HG03280 (cell line): Measurements from ENCODE around the gene BPNT1.

Experiments used
- ATAC-seq: cut with Tn5 transposase; IDR thresholded peaks from one replicate; pipeline ENCODE4 v1.9.1; 2021; ENCODE audit warnings: mild to moderate bottlenecking, moderate library complexity; ENCODE audit not compliant: unreplicated experiment

The BPNT1 gene

DNA sequence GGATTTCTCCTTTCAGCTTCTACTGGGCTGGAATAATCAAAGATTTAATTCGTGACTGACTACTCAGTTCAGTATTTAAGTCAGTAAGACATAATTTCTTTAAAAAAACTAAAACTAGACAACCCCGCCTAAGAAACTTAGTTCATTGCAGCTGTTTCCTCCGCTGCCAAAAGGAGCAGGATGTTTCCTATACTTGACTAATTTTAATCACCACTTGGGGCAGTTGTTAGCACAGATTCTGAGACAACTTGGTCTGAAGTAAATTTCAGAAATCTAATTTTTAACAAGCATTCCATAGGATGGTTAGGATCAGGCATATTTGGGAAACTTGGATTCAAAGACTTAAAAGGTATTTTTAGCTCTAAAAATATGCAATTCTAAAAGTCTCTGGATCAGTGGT, 77.3 kb downstream of the BPNT1 start:
- ATAC-seq: no peak

DNA sequence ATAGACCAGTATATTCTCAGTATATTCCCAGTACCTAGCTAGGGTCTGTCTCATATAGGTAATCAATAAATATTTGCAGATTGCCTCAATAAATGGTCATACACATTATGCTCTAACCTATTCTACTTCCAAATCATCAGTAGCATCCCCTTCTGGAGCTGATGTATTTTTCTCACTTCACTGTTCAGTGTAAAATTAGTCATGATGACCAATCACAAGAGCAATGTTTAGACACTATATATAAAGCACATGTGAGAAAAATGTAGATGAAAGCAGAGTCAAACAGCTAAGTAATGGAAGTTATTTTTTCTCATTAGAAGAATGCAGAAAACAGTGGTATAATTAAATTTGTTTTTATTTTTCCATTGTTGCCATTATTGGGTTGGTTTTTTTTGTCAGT, 78.0 kb downstream of the BPNT1 start:
- ATAC-seq: no peak
